Measurements from ENCODE around the gene MAN1A2. TPM values are rescaled to one million over a fixed set of nuclear protein-coding genes. Genes with fewer than 3 reads are reported as not detected.

Gene MAN1A2
- total RNA-seq, 1 experiment from 2014 or later, result 38.1 TPM

GRCh38 chr1:117412472-117412871 lies 45.2 kb downstream of the MAN1A2 start:
- H2AFZ ChIP-seq (ENCODE audit: low read depth, low read length, poor library complexity, severe bottlenecking), result no peak overlapping the region

GRCh38 chr1:117413412-117413811 lies 46.2 kb downstream of the MAN1A2 start:
- ChIA-PET CTCF (no interaction called here), RAD21 (ENCODE audit: low non-redundant PET in 1 of 2, low total read pairs in 2 of 2, uncharacterized antibody in 2 of 2, unreplicated experiment in 2 of 2) (no interaction called here), POLR2A (no interaction called here)
- Histone ChIP-seq H2AFZ (ENCODE audit: low read depth, low read length, poor library complexity, severe bottlenecking) (no peak overlapping the region), H3K9me3 (ENCODE audit: control insufficient read depth in 1 of 2, insufficient read depth in 1 of 2, low read depth in 1 of 2, low read length in 2 of 2) (no peaks in the 10 kb centered on the region), H3K27ac (ENCODE audit: low read depth, low read length) (no peak overlapping the region), H4K20me1 (ENCODE audit: insufficient read depth) (no peaks in the 10 kb centered on the region), H3K4me2 (ENCODE audit: low read length) (no peak overlapping the region), H3K27me3 (ENCODE audit: insufficient read depth, low read length) (no peaks in the 10 kb centered on the region), H3K9me2 (ENCODE audit: insufficient read depth) (no peaks in the 10 kb centered on the region; the same call in 1 of the 2 replicates), H3K4me1 (ENCODE audit: control insufficient read depth in 1 of 2, insufficient read depth in 2 of 2, low read length in 2 of 2) (no peaks in the 10 kb centered on the region), H3K4me3 (replicated peaks in 1 of 2; ENCODE audit: low read depth in 1 of 2, low read length in 2 of 2) (no peak overlapping the region), H3K36me3 (ENCODE audit: control insufficient read depth in 1 of 2, insufficient read depth in 2 of 2, low read length in 2 of 2) (0 out of 4 replicates have a peak, but pooled peaks cover 0 to 4% of the 10 kb centered on the region in 2 experiments), H3K79me2 (ENCODE audit: insufficient read depth, low read length) (peaks cover 8% of the 10 kb centered on the region), H3K9ac (ENCODE audit: low read length) (no peak overlapping the region)
- no peak for TF ChIP-seq EZH2phosphoT487 (IDR thresholded peaks at IDR 0.05; ENCODE audit: borderline replicate concordance)
- no peak for TF ChIP-seq ZBTB33 (IDR thresholded peaks at IDR 0.05; ENCODE audit: extremely low read depth, insufficient replicate concordance, low read length)
- no peak for TF ChIP-seq EZH2 (IDR thresholded peaks at IDR 0.05)
- TF ChIP-seq POLR2AphosphoS5 (IDR thresholded peaks at IDR 0.05; ENCODE audit: low read depth, low read length), result no peak
- TF ChIP-seq, protein P1, sequence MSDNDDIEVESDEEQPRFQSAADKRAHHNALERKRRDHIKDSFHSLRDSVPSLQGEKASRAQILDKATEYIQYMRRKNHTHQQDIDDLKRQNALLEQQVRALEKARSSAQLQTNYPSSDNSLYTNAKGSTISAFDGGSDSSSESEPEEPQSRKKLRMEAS (IDR thresholded peaks at IDR 0.05), result no peak
- TF ChIP-seq YY1 (IDR thresholded peaks at IDR 0.05; ENCODE audit: extremely low read depth, insufficient replicate concordance, low read depth, low read length), result no peak
- no peak for ATAC-seq
- intact Hi-C loops (cut with micrococcal nuclease), result no loop called here
- no peak for DNase-seq (ENCODE audit: low read depth, low spot score)
- no TSS peak for BruUV-seq (replicated peaks)

More at GRCh38 chr1:117412472-117412871, 45.2 kb downstream of the MAN1A2 start:
- no peak overlapping the region for H3K4me2 ChIP-seq (ENCODE audit: low read length)
- H3K4me3 ChIP-seq (replicated peaks in 1 of 2; ENCODE audit: low read depth in 1 of 2, low read length in 2 of 2), result no peak overlapping the region
- no peaks in the 10 kb centered on the region for H3K4me1 ChIP-seq (ENCODE audit: control insufficient read depth in 1 of 2, insufficient read depth in 2 of 2, low read length in 2 of 2)
- ATAC-seq, result no peak
- peaks cover 8% of the 10 kb centered on the region for H3K79me2 ChIP-seq (ENCODE audit: insufficient read depth, low read length)
- no peaks in the 10 kb centered on the region for H3K9me3 ChIP-seq (ENCODE audit: control insufficient read depth in 1 of 2, insufficient read depth in 1 of 2, low read depth in 1 of 2, low read length in 2 of 2)
- no peaks in the 10 kb centered on the region; the same call in 1 of the 2 replicates for H3K9me2 ChIP-seq (ENCODE audit: insufficient read depth)
- H4K20me1 ChIP-seq (ENCODE audit: insufficient read depth), result no peaks in the 10 kb centered on the region
- H3K27ac ChIP-seq (ENCODE audit: low read depth, low read length), result no peak overlapping the region
- no peaks in the 10 kb centered on the region for H3K27me3 ChIP-seq (ENCODE audit: insufficient read depth, low read length)
- BruUV-seq (replicated peaks), result no TSS peak
- intact Hi-C loops (cut with micrococcal nuclease), result no loop called here
- CTCF ChIA-PET, result no interaction called here
- peaks cover 2 to 4% of the 10 kb centered on the region in 2 experiments; a peak in 1 of 4 replicates for H3K36me3 ChIP-seq (ENCODE audit: control insufficient read depth in 1 of 2, insufficient read depth in 2 of 2, low read length in 2 of 2)
- POLR2A ChIA-PET, result no interaction called here
- RAD21 ChIA-PET (ENCODE audit: low non-redundant PET in 1 of 2, low total read pairs in 2 of 2, uncharacterized antibody in 2 of 2, unreplicated experiment in 2 of 2), result no interaction called here
- TF ChIP-seq, protein P1 (IDR thresholded peaks at IDR 0.05), result no peak
- no peak for TF ChIP-seq CBX3 (IDR thresholded peaks at IDR 0.05; ENCODE audit: low read depth)
- TF ChIP-seq FOSL1 (IDR thresholded peaks at IDR 0.05; ENCODE audit: low read depth), result no peak
- TF ChIP-seq YY1 (IDR thresholded peaks at IDR 0.05; ENCODE audit: extremely low read depth, insufficient replicate concordance, low read depth, low read length), result no peak
- TF ChIP-seq EZH2phosphoT487 (IDR thresholded peaks at IDR 0.05; ENCODE audit: borderline replicate concordance), result no peak
- TF ChIP-seq ZNF274 (IDR thresholded peaks at IDR 0.05; ENCODE audit: low read depth, low read length), result no peak
- no peak for TF ChIP-seq EZH2 (IDR thresholded peaks at IDR 0.05)
- no peak for TF ChIP-seq SP1 (IDR thresholded peaks at IDR 0.05; ENCODE audit: low read depth)
- no peak for TF ChIP-seq JUND (IDR thresholded peaks at IDR 0.05)
- TF ChIP-seq SRF (IDR thresholded peaks at IDR 0.05; ENCODE audit: low read depth), result no peak
- no peak for TF ChIP-seq ZFX (IDR thresholded peaks at IDR 0.05)
- TF ChIP-seq SIN3A (IDR thresholded peaks at IDR 0.05; ENCODE audit: low read depth), result no peak
- TF ChIP-seq ATF3 (IDR thresholded peaks at IDR 0.05), result no peak
- TF ChIP-seq RAD21 (IDR thresholded peaks at IDR 0.05; ENCODE audit: low read depth), result no peak
- TF ChIP-seq EGR1 (IDR thresholded peaks at IDR 0.05; ENCODE audit: low read depth), result no peak
- TF ChIP-seq TCF7L2 (IDR thresholded peaks at IDR 0.05; ENCODE audit: borderline replicate concordance, extremely low read depth, insufficient read depth, insufficient read length), result no peak
- no peak for TF ChIP-seq POLR2AphosphoS5 (IDR thresholded peaks at IDR 0.05; ENCODE audit: low read depth, low read length)
- no peak for TF ChIP-seq CEBPB (IDR thresholded peaks at IDR 0.05; ENCODE audit: low read depth)
- no peak for DNase-seq (ENCODE audit: low read depth, low spot score)
- H3K9ac ChIP-seq (ENCODE audit: low read length), result no peak overlapping the region

Measured in HCT116 (cell line).